Measurements from ENCODE around the gene JAZF1. TPM values are rescaled to one million over a fixed set of nuclear protein-coding genes. Genes with fewer than 3 reads are reported as not detected.

The JAZF1 gene
- polyA plus RNA-seq, 1 experiment, result 18.0 TPM

DNA sequence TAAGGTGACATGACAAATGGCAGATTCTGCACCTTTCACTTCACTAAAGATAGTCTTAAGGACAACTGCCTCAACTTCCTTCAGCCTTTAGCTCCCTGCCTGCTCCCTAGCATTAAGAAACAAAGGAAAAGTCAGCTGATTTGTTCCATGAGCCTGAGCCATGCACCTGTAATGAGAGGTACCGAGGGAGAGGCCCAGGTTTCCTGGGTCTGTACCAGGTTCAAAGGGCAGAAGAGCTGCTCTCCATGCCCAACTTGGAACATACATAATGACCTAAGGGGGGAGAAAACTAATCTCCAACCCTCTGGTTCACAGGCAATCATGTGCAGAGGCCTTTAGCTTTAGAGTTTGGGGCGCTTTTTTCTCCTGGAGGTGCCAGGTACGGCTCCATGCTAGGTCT, 111.2 kb downstream of the JAZF1 start:
- POLR2A ChIA-PET, result interaction anchor here (1.4 kb wide), 1 partner anchor 37 kb away, joined by 3 read pairs; no protein-coding TSS in a partner anchor
- no peaks in the 10 kb centered on the region for H3K27me3 ChIP-seq (ENCODE audit: control insufficient read depth, insufficient read depth, low read length)
- no peak overlapping the region for H3K4me3 ChIP-seq (ENCODE audit: low read depth, low read length)
- H3K9me3 ChIP-seq (ENCODE audit: control insufficient read depth, insufficient read depth, low read length), result no peaks in the 10 kb centered on the region
- H3K27ac ChIP-seq (ENCODE audit: low read depth, low read length), result no peak overlapping the region
- CTCF ChIA-PET, result interaction anchor here (0.5 to 4.1 kb wide), 7 partner anchors 8 to 874 kb away, joined by 3 to 51 read pairs (median 6); no protein-coding TSS in a partner anchor
- DNase-seq (ENCODE audit: low read depth, low spot score), result no peak
- TF ChIP-seq CTCF (IDR thresholded peaks at IDR 0.05; ENCODE audit: low read depth, low read length), result no peak

GRCh38 chr7:28068811-28069216, 111.8 kb downstream of the JAZF1 start:
- CTCF ChIA-PET, result interaction anchor here (3.9 kb wide), 2 partner anchors 10 to 873 kb away, joined by 17 to 31 read pairs; no protein-coding TSS in a partner anchor

GRCh38 chr7:28067171-28067570, 113.4 kb downstream of the JAZF1 start:
- DNase-seq (ENCODE audit: low read depth, low spot score), result no peak
- Histone ChIP-seq H3K27ac (ENCODE audit: low read depth, low read length) (no peak overlapping the region), H3K27me3 (ENCODE audit: control insufficient read depth, insufficient read depth, low read length) (no peaks in the 10 kb centered on the region), H3K4me3 (ENCODE audit: low read depth, low read length) (no peak overlapping the region), H3K9me3 (ENCODE audit: control insufficient read depth, insufficient read depth, low read length) (no peaks in the 10 kb centered on the region)
- TF ChIP-seq CTCF (IDR thresholded peaks at IDR 0.05; ENCODE audit: low read depth, low read length), result no peak
- POLR2A ChIA-PET, result no interaction called here
- CTCF ChIA-PET, result interaction anchor here (0.6 to 2.6 kb wide), 2 partner anchors 11 to 65 kb away, joined by 4 to 21 read pairs; no protein-coding TSS in a partner anchor

More at GRCh38 chr7:28068811-28069216, 111.8 kb downstream of the JAZF1 start:
- TF ChIP-seq CTCF (IDR thresholded peaks at IDR 0.05; ENCODE audit: low read depth, low read length), result no peak
- Histone ChIP-seq H3K9me3 (ENCODE audit: control insufficient read depth, insufficient read depth, low read length) (no peaks in the 10 kb centered on the region), H3K27ac (ENCODE audit: low read depth, low read length) (no peak overlapping the region), H3K27me3 (ENCODE audit: control insufficient read depth, insufficient read depth, low read length) (no peaks in the 10 kb centered on the region), H3K4me3 (ENCODE audit: low read depth, low read length) (no peak overlapping the region)
- POLR2A ChIA-PET, result no interaction called here
- DNase-seq (ENCODE audit: low read depth, low spot score), result no peak

DNA sequence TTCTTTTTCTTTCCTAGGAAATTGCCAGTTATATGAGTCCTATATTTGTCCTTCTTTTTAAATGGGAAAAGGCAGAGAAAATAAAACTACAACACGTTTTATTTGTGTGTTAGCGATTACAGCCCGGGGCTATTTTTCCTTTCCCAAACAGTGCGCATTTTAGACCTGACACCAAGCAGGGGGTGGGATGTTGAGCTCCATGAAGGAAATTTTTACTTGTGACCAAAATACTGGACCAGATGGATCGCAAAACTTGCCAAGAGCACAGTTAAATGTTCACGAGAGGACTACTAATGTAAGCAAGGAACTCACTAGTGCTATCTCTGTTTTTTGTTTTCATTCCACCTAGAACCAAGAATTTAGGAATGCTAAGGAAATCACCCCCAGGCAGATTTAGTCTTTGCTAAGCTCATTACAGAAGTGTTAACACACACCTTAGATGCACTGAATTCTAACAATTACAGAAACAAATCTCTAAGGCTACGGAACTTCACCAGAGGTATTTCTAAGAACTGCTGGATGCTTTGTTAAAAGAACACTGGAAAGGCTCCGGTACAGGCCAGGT, 114.8 kb downstream of the JAZF1 start:
- no peak for TF ChIP-seq CTCF (IDR thresholded peaks at IDR 0.05; ENCODE audit: low read depth, low read length)
- no peaks in the 10 kb centered on the region for H3K27me3 ChIP-seq (ENCODE audit: control insufficient read depth, insufficient read depth, low read length)
- no peak for DNase-seq (ENCODE audit: low read depth, low spot score)
- no peak overlapping the region for H3K4me3 ChIP-seq (ENCODE audit: low read depth, low read length)
- CTCF ChIA-PET, result interaction anchor here (1.0 to 2.6 kb wide), 3 partner anchors 9 to 28 kb away, joined by 3 to 21 read pairs (median 6); no protein-coding TSS in a partner anchor
- H3K9me3 ChIP-seq (ENCODE audit: control insufficient read depth, insufficient read depth, low read length), result no peaks in the 10 kb centered on the region
- POLR2A ChIA-PET, result no interaction called here
- H3K27ac ChIP-seq (ENCODE audit: low read depth, low read length), result no peak overlapping the region

DNA sequence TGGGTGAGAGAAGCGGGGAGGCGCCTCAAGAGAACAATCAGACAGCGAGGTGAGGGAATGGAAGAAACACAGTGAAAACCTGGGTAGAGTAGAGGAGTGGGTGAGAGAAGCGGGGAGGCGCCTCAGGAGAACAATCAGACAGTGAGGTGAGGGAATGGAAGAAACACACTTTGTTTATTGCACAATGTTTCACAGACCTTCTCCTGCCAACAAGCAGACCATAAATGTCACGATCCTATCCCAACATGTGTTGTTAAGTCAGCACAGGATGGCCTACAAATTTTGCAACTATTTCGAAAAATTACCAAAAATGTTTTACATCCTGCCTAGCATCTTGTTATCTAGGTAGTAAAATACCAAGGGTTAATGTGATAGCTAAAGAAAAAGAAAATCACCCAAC, 115.3 kb downstream of the JAZF1 start:
- POLR2A ChIA-PET, result no interaction called here
- Histone ChIP-seq H3K9me3 (ENCODE audit: control insufficient read depth, insufficient read depth, low read length) (no peaks in the 10 kb centered on the region), H3K27ac (ENCODE audit: low read depth, low read length) (no peak overlapping the region), H3K4me3 (ENCODE audit: low read depth, low read length) (no peak overlapping the region), H3K27me3 (ENCODE audit: control insufficient read depth, insufficient read depth, low read length) (no peaks in the 10 kb centered on the region)
- CTCF ChIA-PET, result interaction anchor here (1.0 to 2.6 kb wide), 3 partner anchors 9 to 29 kb away, joined by 3 to 21 read pairs (median 6); no protein-coding TSS in a partner anchor
- DNase-seq (ENCODE audit: low read depth, low spot score), result no peak
- TF ChIP-seq CTCF (IDR thresholded peaks at IDR 0.05; ENCODE audit: low read depth, low read length), result no peak

Data from AG04450 (cell line).